Measurements from ENCODE around the gene SPCS2.
"Not testable (repeated sequence)": the region's sequence is repeated elsewhere in the genome, so short reads cannot be mapped to it uniquely, and the experiment has no call there.

SPCS2 gene

GRCh38 chr11:75004215-75004614 lies 55.1 kb downstream of the SPCS2 start:
- Mint-ChIP-seq H3K27ac (no peak overlapping the region), H3K4me1 (ENCODE audit: low read depth) (no peaks in the 10 kb centered on the region), H3K4me3 (no peak overlapping the region), H3K36me3 (peaks cover 27% of the 10 kb centered on the region), H3K27me3 (no peaks in the 10 kb centered on the region), H3K9me3 (ENCODE audit: low read depth) (no peaks in the 10 kb centered on the region)

GRCh38 chr11:75011357-75011756 lies 62.3 kb downstream of the SPCS2 start:
- Mint-ChIP-seq H3K4me1 (ENCODE audit: low read depth) (no peaks in the 10 kb centered on the region), H3K4me3 (no peak overlapping the region), H3K36me3 (peaks cover 27% of the 10 kb centered on the region), H3K27me3 (no peaks in the 10 kb centered on the region), H3K27ac (peak overlapping the region; percentile 22), H3K9me3 (ENCODE audit: low read depth) (no peaks in the 10 kb centered on the region)

- H3K4me1 Mint-ChIP-seq (ENCODE audit: low read depth) = no peaks in the 10 kb centered on the region
- H3K9me3 Mint-ChIP-seq (ENCODE audit: low read depth) = no peaks in the 10 kb centered on the region
- H3K36me3 Mint-ChIP-seq = peaks cover 26% of the 10 kb centered on the region
- H3K27ac Mint-ChIP-seq = no peak overlapping the region
- no peaks in the 10 kb centered on the region for H3K27me3 Mint-ChIP-seq
- H3K4me3 Mint-ChIP-seq = no peak overlapping the region
Measured at GRCh38 chr11:75011872-75012271, 62.8 kb downstream of the SPCS2 start.

GRCh38 chr11:75013051-75013450 lies 64.0 kb downstream of the SPCS2 start:
- Mint-ChIP-seq H3K27me3 (no peaks in the 10 kb centered on the region), H3K4me1 (ENCODE audit: low read depth) (no peaks in the 10 kb centered on the region), H3K9me3 (ENCODE audit: low read depth) (no peaks in the 10 kb centered on the region), H3K27ac (no peak overlapping the region), H3K4me3 (no peak overlapping the region), H3K36me3 (peaks cover 22% of the 10 kb centered on the region)

- Mint-ChIP-seq H3K36me3 (peaks cover 24% of the 10 kb centered on the region), H3K27ac (no peak overlapping the region)
Measured at GRCh38 chr11:75014129-75014528, 65.1 kb downstream of the SPCS2 start.

GRCh38 chr11:75019200-75019599 lies 70.1 kb downstream of the SPCS2 start:
- H3K36me3 Mint-ChIP-seq = peaks cover 13% of the 10 kb centered on the region
- H3K4me3 Mint-ChIP-seq; H3K4me1 Mint-ChIP-seq (ENCODE audit: low read depth); H3K27ac Mint-ChIP-seq; H3K9me3 Mint-ChIP-seq (ENCODE audit: low read depth); H3K27me3 Mint-ChIP-seq: not testable (repeated sequence)

More at GRCh38 chr11:75014129-75014528, 65.1 kb downstream of the SPCS2 start:
- no peaks in the 10 kb centered on the region for H3K9me3 Mint-ChIP-seq (ENCODE audit: low read depth)
- no peaks in the 10 kb centered on the region for H3K4me1 Mint-ChIP-seq (ENCODE audit: low read depth)
- H3K27me3 Mint-ChIP-seq = no peaks in the 10 kb centered on the region
- no peak overlapping the region for H3K4me3 Mint-ChIP-seq

GRCh38 chr11:75020328-75020727 lies 71.3 kb downstream of the SPCS2 start:
- not testable (repeated sequence) for H3K9me3 Mint-ChIP-seq (ENCODE audit: low read depth); H3K4me3 Mint-ChIP-seq; H3K27me3 Mint-ChIP-seq; H3K4me1 Mint-ChIP-seq (ENCODE audit: low read depth); H3K27ac Mint-ChIP-seq
- peaks cover 11% of the 10 kb centered on the region for H3K36me3 Mint-ChIP-seq

GRCh38 chr11:75022296-75022695 lies 73.2 kb downstream of the SPCS2 start:
- H3K9me3 Mint-ChIP-seq (ENCODE audit: low read depth) = no peaks in the 10 kb centered on the region
- peaks cover 8% of the 10 kb centered on the region for H3K36me3 Mint-ChIP-seq
- no peaks in the 10 kb centered on the region for H3K4me1 Mint-ChIP-seq (ENCODE audit: low read depth)
- no peak overlapping the region for H3K27ac Mint-ChIP-seq
- H3K4me3 Mint-ChIP-seq = no peak overlapping the region
- H3K27me3 Mint-ChIP-seq = no peaks in the 10 kb centered on the region

- no peak overlapping the region for H3K27ac Mint-ChIP-seq
- H3K4me1 Mint-ChIP-seq (ENCODE audit: low read depth) = no peaks in the 10 kb centered on the region
- H3K4me3 Mint-ChIP-seq = no peak overlapping the region
- H3K27me3 Mint-ChIP-seq = no peaks in the 10 kb centered on the region
- no peaks in the 10 kb centered on the region for H3K9me3 Mint-ChIP-seq (ENCODE audit: low read depth)
- H3K36me3 Mint-ChIP-seq = peaks cover 8% of the 10 kb centered on the region
Measured at GRCh38 chr11:75022759-75023396, 73.8 kb downstream of the SPCS2 start.

GRCh38 chr11:75023446-75024067 lies 74.5 kb downstream of the SPCS2 start:
- Mint-ChIP-seq H3K4me1 (ENCODE audit: low read depth) (no peaks in the 10 kb centered on the region), H3K27ac (no peak overlapping the region), H3K9me3 (ENCODE audit: low read depth) (no peaks in the 10 kb centered on the region), H3K36me3 (peaks cover 4% of the 10 kb centered on the region), H3K4me3 (no peak overlapping the region), H3K27me3 (no peaks in the 10 kb centered on the region)

GRCh38 chr11:75024068-75024449 lies 75.0 kb downstream of the SPCS2 start:
- Mint-ChIP-seq H3K9me3 (ENCODE audit: low read depth) (no peaks in the 10 kb centered on the region), H3K4me3 (no peak overlapping the region), H3K36me3 (no peaks in the 10 kb centered on the region), H3K27me3 (no peaks in the 10 kb centered on the region), H3K4me1 (ENCODE audit: low read depth) (no peaks in the 10 kb centered on the region), H3K27ac (no peak overlapping the region)

GRCh38 chr11:75024764-75025211 lies 75.7 kb downstream of the SPCS2 start:
- Mint-ChIP-seq H3K36me3 (no peaks in the 10 kb centered on the region), H3K4me3 (no peak overlapping the region), H3K4me1 (ENCODE audit: low read depth) (no peaks in the 10 kb centered on the region), H3K9me3 (ENCODE audit: low read depth) (no peaks in the 10 kb centered on the region), H3K27ac (no peak overlapping the region), H3K27me3 (no peaks in the 10 kb centered on the region)

GRCh38 chr11:75025561-75025960 lies 76.5 kb downstream of the SPCS2 start:
- no peaks in the 10 kb centered on the region for H3K27me3 Mint-ChIP-seq
- H3K4me1 Mint-ChIP-seq (ENCODE audit: low read depth) = no peaks in the 10 kb centered on the region

GRCh38 chr11:75028321-75028720 lies 79.3 kb downstream of the SPCS2 start:
- Mint-ChIP-seq H3K4me3 (no peak overlapping the region), H3K9me3 (ENCODE audit: low read depth) (no peaks in the 10 kb centered on the region), H3K4me1 (ENCODE audit: low read depth) (no peaks in the 10 kb centered on the region), H3K27me3 (no peaks in the 10 kb centered on the region), H3K27ac (no peak overlapping the region), H3K36me3 (no peaks in the 10 kb centered on the region)

More at GRCh38 chr11:75025561-75025960, 76.5 kb downstream of the SPCS2 start:
- Mint-ChIP-seq H3K4me3 (no peak overlapping the region), H3K36me3 (no peaks in the 10 kb centered on the region), H3K9me3 (ENCODE audit: low read depth) (no peaks in the 10 kb centered on the region), H3K27ac (no peak overlapping the region)
